ENCODE measurements around the gene CRELD2.
A peak's percentile ranks its signal among the peaks of the same experiment; 100 is the strongest.

Gene CRELD2

GRCh38 chr22:49951000-49951677 is 32.7 kb downstream of the CRELD2 start:
- DNase-seq = no peak
- in situ Hi-C loops (cut with HindIII; ENCODE audit: low pct_ligation_motif_present, low pct_unique_long_range_greater_than_20kb, low sequenced_read_pairs) = no loop called here

- DNase-seq = no peak
- in situ Hi-C loops (cut with HindIII; ENCODE audit: low pct_ligation_motif_present, low pct_unique_long_range_greater_than_20kb, low sequenced_read_pairs) = no loop called here
Measured at GRCh38 chr22:49951678-49951985, 33.2 kb downstream of the CRELD2 start.

DNA sequence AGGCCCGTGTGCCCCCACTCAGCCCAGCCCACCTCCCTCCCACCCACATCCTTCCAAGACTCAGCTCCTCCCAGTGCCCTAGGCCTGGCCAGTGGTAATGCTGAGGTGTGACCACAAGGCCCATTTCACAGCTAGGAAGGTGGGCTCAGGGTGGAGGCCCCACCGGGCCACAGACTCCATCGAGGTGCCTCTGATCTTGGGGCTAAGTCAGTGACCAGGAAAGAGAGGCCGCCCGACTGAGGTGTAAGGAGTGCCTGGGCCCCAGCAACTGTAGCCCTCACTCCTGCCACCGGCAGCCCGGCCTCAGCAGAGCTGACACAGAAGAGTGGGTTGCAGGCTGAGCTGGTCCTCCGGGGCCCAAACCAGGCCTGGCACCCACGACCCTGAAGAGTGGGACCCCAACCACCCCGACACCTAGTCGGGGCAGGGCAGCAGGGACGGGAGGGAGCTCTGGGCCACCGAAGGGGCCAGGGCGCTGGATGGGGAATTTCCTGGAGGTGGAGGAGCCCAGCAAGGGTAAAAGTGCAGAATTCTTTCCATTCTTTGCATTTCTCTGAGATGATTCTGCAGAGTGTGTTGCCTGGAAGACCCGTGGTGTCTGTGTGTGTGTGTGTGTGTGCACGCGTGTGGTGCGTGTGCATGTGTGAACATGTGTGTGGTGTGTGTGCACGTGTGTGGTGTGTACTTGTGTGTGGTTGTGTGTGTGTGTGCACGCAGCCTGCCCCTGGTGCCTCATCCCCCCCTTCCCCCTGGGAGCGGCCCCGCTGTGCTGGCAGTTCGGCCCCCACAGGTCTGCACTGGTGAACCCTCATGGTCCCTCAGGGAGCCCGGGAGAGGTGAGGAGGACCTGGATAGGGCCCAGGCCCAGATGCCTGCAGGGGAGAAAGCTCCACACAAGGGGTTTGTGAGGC is 33.8 kb downstream of the CRELD2 start:
- peak; percentile 90 for DNase-seq
- in situ Hi-C loops (cut with HindIII; ENCODE audit: low pct_ligation_motif_present, low pct_unique_long_range_greater_than_20kb, low sequenced_read_pairs) = no loop called here

GRCh38 chr22:49953027-49953679 is 34.7 kb downstream of the CRELD2 start:
- DNase-seq = no peak
- in situ Hi-C loops (cut with HindIII; ENCODE audit: low pct_ligation_motif_present, low pct_unique_long_range_greater_than_20kb, low sequenced_read_pairs) = no loop called here

- no peak for DNase-seq
- in situ Hi-C loops (cut with HindIII; ENCODE audit: low pct_ligation_motif_present, low pct_unique_long_range_greater_than_20kb, low sequenced_read_pairs) = no loop called here
Measured at GRCh38 chr22:49953680-49954344, 35.4 kb downstream of the CRELD2 start.

DNA sequence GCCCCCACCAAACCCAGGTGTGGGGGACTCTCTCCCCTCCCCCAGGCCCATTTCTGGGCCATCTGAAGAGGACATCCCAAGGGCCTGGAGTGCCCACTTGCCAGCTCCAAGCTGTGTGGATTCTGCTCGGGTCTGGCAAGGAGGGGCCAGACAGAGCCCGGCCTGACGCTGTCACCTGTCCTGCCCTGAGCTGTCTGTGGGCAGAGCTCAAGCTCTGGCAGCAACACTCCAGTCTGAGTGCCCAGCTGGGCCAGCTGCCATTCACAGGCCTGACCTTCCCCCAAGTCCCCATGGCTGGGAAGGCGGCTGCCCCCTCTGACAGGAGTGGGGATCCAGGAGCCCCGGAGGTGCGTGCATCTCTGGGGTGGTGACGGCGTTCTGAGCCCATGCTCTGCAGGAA is 35.9 kb downstream of the CRELD2 start:
- DNase-seq = no peak
- in situ Hi-C loops (cut with HindIII; ENCODE audit: low pct_ligation_motif_present, low pct_unique_long_range_greater_than_20kb, low sequenced_read_pairs) = no loop called here

GRCh38 chr22:49954991-49955580 is 36.7 kb downstream of the CRELD2 start:
- in situ Hi-C loops (cut with HindIII; ENCODE audit: low pct_ligation_motif_present, low pct_unique_long_range_greater_than_20kb, low sequenced_read_pairs) = no loop called here
- no peak for DNase-seq

- in situ Hi-C loops (cut with HindIII; ENCODE audit: low pct_ligation_motif_present, low pct_unique_long_range_greater_than_20kb, low sequenced_read_pairs) = no loop called here
Measured at GRCh38 chr22:49955581-49956417, 37.4 kb downstream of the CRELD2 start.

GRCh38 chr22:49956418-49956770 is 38.0 kb downstream of the CRELD2 start:
- in situ Hi-C loops (cut with HindIII; ENCODE audit: low pct_ligation_motif_present, low pct_unique_long_range_greater_than_20kb, low sequenced_read_pairs) = no loop called here
- DNase-seq = no peak

More at GRCh38 chr22:49955581-49956417, 37.4 kb downstream of the CRELD2 start:
- no peak for DNase-seq

DNA sequence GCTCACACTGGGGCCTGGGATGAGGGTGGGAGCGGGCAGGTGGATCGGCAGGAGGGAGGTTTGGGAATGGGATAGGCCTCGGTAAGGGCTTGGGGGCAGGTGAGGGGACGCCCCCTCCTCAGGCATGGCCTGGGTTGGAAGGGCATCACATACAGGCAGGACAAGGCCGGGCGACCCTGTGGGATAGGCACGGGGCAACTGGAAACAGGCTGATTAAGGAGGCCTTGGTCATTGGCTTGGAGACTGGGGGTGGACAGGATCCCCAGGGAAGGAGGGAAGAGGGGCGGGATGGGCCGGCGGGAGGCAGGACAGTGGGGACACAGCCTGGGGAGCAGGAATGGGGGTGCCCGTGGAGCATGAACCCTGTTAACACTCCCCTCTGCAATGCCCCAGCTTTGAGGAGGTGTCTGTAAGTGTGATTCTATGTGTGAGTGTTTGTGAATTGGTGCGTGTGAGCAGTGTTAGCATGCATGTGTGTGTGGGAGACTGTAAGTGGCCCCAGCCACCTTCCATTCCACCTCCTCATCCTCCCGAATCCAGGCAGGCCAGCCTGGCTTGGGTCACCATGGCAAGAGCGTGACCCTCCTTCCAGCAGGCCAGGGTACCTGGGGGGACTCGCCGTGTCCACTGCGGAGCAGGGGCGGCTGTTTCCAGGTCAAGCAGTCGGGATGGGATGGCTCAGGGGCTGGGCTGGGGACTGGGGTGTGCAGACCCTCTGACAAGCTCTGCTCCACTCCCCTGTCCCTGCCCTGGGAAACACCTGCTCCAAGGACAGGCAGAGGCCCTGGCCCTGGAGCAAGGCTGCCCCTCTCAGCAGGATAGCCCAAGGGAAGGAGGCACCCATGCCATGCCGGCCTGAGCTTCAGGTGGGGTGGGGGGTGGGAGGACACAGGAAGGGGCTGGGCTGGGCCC is 38.7 kb downstream of the CRELD2 start:
- in situ Hi-C loops (cut with HindIII; ENCODE audit: low pct_ligation_motif_present, low pct_unique_long_range_greater_than_20kb, low sequenced_read_pairs) = no loop called here
- no peak for DNase-seq

DNA sequence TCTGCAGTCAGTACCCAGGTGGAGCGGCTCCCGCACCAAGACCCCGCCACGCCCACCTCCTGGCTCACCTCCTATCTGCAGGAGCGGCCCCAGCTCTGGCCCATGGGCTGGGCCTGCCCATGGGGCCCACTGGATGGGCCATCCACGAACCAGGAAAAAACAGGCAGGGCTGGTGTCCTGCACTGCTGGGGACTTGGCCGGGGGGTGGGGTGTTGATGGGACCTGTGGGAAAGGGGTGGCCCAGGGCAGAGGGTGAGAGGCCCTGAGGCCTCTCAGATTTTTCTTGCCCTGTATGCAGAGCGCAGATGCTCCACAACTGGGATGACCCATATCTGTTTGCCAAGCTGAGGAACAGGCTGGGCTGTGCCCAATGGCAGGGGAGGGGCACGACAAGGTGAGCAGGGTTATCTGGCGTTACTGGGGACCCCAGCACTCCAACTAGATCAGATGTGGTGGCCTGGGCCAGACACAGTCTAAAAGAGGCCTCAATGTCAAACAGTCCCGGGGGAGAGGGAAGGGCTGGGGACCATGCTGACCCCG is 39.5 kb downstream of the CRELD2 start:
- in situ Hi-C loops (cut with HindIII; ENCODE audit: low pct_ligation_motif_present, low pct_unique_long_range_greater_than_20kb, low sequenced_read_pairs) = no loop called here
- DNase-seq = no peak

DNA sequence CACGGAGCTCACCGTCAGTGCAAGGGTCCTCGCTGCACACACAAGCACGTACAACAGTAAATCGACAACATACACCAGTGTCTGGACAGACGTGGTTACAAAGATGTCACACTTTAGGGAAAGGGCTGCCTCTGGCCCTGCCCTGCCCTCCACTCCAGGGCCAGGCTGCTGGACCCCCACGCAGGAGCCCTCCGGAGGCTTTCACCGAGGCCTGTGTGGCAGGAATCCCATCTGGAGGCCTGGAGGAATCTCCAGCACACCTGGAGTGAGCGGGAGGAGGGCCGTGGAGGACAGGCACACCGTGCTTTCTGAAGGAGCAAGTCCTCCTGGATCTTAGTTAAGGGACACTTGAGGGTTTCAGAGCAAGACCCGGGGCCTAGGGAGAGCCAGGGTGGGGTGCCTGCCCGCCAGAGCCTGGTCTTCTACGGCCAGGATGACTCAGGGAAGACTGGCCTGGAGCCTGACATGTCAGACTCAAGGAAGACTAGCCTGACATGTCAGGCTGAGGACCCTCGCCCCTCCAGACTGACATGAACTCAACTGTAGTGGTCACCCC is 40.0 kb downstream of the CRELD2 start:
- in situ Hi-C loops (cut with HindIII; ENCODE audit: low pct_ligation_motif_present, low pct_unique_long_range_greater_than_20kb, low sequenced_read_pairs) = no loop called here
- DNase-seq = no peak

- in situ Hi-C loops (cut with HindIII; ENCODE audit: low pct_ligation_motif_present, low pct_unique_long_range_greater_than_20kb, low sequenced_read_pairs) = no loop called here
- no peak for DNase-seq
Measured at GRCh38 chr22:49958931-49959781, 40.7 kb downstream of the CRELD2 start.

DNA sequence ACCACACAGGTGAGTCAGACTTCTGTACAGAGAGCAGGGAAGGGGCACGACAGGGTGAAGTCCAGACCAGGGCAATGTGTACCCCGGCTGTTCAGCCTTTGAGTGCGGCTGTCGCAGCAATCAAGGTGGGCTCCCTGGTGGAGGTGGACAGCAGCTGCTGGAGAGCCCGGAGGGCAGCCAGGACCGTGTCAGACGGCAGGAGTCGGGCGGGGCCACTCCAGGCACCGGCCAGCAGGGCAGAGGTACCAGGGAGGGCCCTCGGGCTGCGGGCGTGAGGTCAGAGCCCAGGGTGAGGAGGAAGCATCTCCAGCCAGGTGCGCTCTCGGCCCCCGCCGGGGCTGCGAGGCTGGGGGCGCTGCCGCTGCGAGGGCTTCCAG is 41.3 kb downstream of the CRELD2 start:
- in situ Hi-C loops (cut with HindIII; ENCODE audit: low pct_ligation_motif_present, low pct_unique_long_range_greater_than_20kb, low sequenced_read_pairs) = no loop called here
- DNase-seq = peak; percentile 44

- in situ Hi-C loops (cut with HindIII; ENCODE audit: low pct_ligation_motif_present, low pct_unique_long_range_greater_than_20kb, low sequenced_read_pairs) = no loop called here
- DNase-seq = peak; percentile 95
Measured at GRCh38 chr22:49960159-49961004, 41.9 kb downstream of the CRELD2 start, which contains the start of gene PIM3. TSS of gene PIM3 (plus strand) at chr22:49960772. CDS start at chr22:49960948, 176 bp downstream.

Measured in ACHN (cell line).